Keratinocyte (primary cell): Measurements from ENCODE around the gene KRTAP10-8. TPM values are rescaled to one million over a fixed set of nuclear protein-coding genes. Genes with fewer than 3 reads are reported as not detected.

Experiments
- DNase-seq: peaks from one replicate; pipeline ENCODE4 v3.0.0-alpha.2; 2011; ENCODE audit warnings: low read depth, missing footprints, low spot score
- FAIRE-seq: peaks from 2 replicates; lab custom pipeline; 2011; peaks lifted over from hg19 to GRCh38; lab: Jason Lieb, UNC
- H2AFZ ChIP-seq: 2 replicates; pipeline ENCODE4 v1.6.0; 2012; ENCODE audit warnings: low read length, control low read depth, inconsistent platforms; ENCODE audit not compliant: control insufficient read depth
- H3K27ac ChIP-seq: 2 replicates; pipeline ENCODE4 v1.5.1; 2011; ENCODE audit warnings: low read length; ENCODE audit not compliant: control insufficient read depth, insufficient read depth
- H3K27me3 ChIP-seq: 3 replicates; pipeline ENCODE4 v1.6.0; 2011; ENCODE audit warnings: low read length; ENCODE audit not compliant: control insufficient read depth, insufficient read depth; ENCODE audit errors: extremely low read depth
- H3K36me3 ChIP-seq, 2 experiments: 2 replicates in 1 of 2; 3 replicates in 1 of 2; pipeline ENCODE4 v1.5.1; 2011; ENCODE audit warnings: low read length in 2 of 2, mild to moderate bottlenecking in 1 of 2; ENCODE audit not compliant: control insufficient read depth in 2 of 2, insufficient read depth in 2 of 2; ENCODE audit errors: extremely low read depth in 1 of 2
- H3K4me1 ChIP-seq: 3 replicates; pipeline ENCODE4 v1.5.1; 2011; ENCODE audit warnings: low read length; ENCODE audit not compliant: control insufficient read depth, insufficient read depth; ENCODE audit errors: extremely low read depth
- H3K4me2 ChIP-seq: 3 replicates; pipeline ENCODE4 v1.6.0; 2011; ENCODE audit warnings: low read depth, low read length; ENCODE audit not compliant: control insufficient read depth, insufficient read depth; ENCODE audit errors: extremely low read depth
- H3K4me3 ChIP-seq, 3 experiments: fragments of 200-600 bp in 1 of 3; sonication (generic) in 1 of 3; 2 replicates in 2 of 3; 3 replicates in 1 of 3; pipeline ENCODE4 v1.5.1; 2011 to 2016; ENCODE audit warnings: low read length in 3 of 3, mild to moderate bottlenecking in 3 of 3, control low read depth in 2 of 3, inconsistent platforms in 1 of 3, low read depth in 1 of 3, mixed read lengths in 1 of 3, mixed run types in 1 of 3, moderate library complexity in 1 of 3; ENCODE audit not compliant: control insufficient read depth in 2 of 3, insufficient read depth in 2 of 3; ENCODE audit errors: extremely low read depth in 1 of 3
- H3K79me2 ChIP-seq: 2 replicates; pipeline ENCODE4 v1.6.0; 2012; ENCODE audit warnings: low read length; ENCODE audit not compliant: control insufficient read depth, insufficient read depth
- H3K9ac ChIP-seq: 3 replicates; pipeline ENCODE4 v1.6.0; 2011; ENCODE audit warnings: low read length; ENCODE audit not compliant: control insufficient read depth, insufficient read depth; ENCODE audit errors: extremely low read depth
- H3K9me1 ChIP-seq: 3 replicates; pipeline ENCODE4 v1.6.0; 2011; ENCODE audit warnings: low read length; ENCODE audit not compliant: control insufficient read depth, insufficient read depth; ENCODE audit errors: extremely low read depth
- H3K9me3 ChIP-seq: 2 replicates; pipeline ENCODE4 v1.5.1; 2012; ENCODE audit warnings: low read depth, low read length; ENCODE audit not compliant: control insufficient read depth
- H4K20me1 ChIP-seq: 3 replicates; pipeline ENCODE4 v1.6.0; 2011; ENCODE audit warnings: low read length; ENCODE audit not compliant: control insufficient read depth, insufficient read depth; ENCODE audit errors: extremely low read depth
- EZH2 ChIP-seq: IDR thresholded peaks from one replicate; pipeline ENCODE4 v1.6.1; 2012; ENCODE audit warnings: inconsistent platforms, mild to moderate bottlenecking, low read length, moderate library complexity
- dilution Hi-C: fragments of 300-500 bp; cut with MboI; formaldehyde crosslinking; loops from one replicate; pipeline ENCODE4 v1.7.0; 2020; ENCODE audit warnings: low sequenced_read_pairs; ENCODE audit not compliant: extremely low pct_ligation_motif_present
- polyA plus RNA-seq, 5 experiments: library from polyadenylated mRNA; depleted of rRNA in 3 of 5; stranded (reverse) in 3 of 5; stranded (forward) in 1 of 5; unstranded in 1 of 5; fragments of >200 nt; gene quantifications; 1 replicate in 1 of 5; 2 replicates in 3 of 5; 3 replicates in 1 of 5; pipeline versions ENCODE4 v1.2.1 to v1.2.3, GENCODE V29; 2011 to 2012; ENCODE audit warnings: missing spikeins in 2 of 5, low read depth in 1 of 5, low replicate concordance in 1 of 5
- TF ChIP-seq, protein P1 (sequence below), 3 experiments: IDR thresholded peaks in 1 of 3; conservative IDR thresholded peaks in 1 of 3; optimal IDR thresholded peaks in 1 of 3; 2 replicates in 2 of 3; 3 replicates in 1 of 3; pipeline versions ENCODE3 to v1.5.1; 2011; ENCODE audit warnings: low read length in 3 of 3, mild to moderate bottlenecking in 3 of 3, moderate library complexity in 2 of 3, control low read depth in 1 of 3, inconsistent platforms in 1 of 3; ENCODE audit not compliant: insufficient read depth in 2 of 3; ENCODE audit errors: extremely low read depth in 1 of 3

The KRTAP10-8 gene
- polyA plus RNA-seq, 1 donor (not counting 4 experiments of a cell fraction or from before 2014, with no cell fraction given): not detected

DNA sequence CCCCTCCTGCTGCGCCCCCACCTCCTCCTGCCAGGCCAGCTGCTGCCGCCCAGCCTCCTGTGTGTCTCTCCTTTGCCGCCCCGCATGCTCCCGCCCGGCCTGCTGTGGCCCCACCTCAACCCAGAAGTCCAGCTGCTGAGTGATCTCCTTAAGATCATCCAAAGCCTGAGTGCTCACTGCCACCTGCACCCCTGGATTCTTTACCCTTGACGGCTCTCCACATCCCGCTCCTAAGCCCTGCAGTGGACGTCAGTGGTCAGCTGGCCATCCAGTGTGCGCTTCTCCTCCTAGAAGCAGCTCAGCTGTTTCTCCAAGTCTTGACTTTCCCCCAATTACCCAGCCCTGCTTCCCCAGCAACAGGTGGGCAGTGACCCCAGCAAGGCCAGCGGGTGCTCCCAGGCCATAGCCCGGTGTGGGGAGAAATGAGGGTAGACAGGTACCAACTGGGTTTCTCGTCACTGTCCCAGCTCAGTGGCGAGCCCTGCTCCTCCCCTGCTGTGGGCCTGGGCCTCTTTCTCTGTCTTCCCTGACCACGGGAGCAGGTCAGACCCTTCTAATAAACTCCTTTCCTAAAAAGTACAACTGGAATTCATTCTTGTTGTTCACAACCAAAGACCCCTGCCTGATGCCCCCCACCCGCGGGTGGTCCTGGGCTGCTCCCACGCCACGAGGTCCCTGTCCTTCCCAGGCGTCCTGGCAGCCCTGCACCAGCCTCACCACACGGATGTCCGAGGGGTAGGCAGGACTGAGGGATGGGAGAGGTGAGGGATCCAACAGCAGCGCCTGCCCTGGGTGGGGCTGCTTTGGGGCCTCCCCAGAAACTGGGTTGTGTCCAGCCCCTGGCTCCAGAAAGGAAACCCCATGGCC lies 10.1 kb upstream of the KRTAP10-8 start:
- no peak for FAIRE-seq
- peaks cover 2% of the 10 kb centered on the region for H3K27me3 ChIP-seq
- no peaks in the 10 kb centered on the region for H3K9me1 ChIP-seq
- dilution Hi-C loops: no loop called here
- no peak overlapping the region for H3K27ac ChIP-seq
- H4K20me1 ChIP-seq: no peaks in the 10 kb centered on the region
- no peak for DNase-seq
- no peak overlapping the region for H2AFZ ChIP-seq
- no peaks in the 10 kb centered on the region for H3K36me3 ChIP-seq
- no peak overlapping the region for H3K4me2 ChIP-seq
- no peaks in the 10 kb centered on the region for H3K9me3 ChIP-seq
- no peak overlapping the region for H3K4me3 ChIP-seq
- H3K4me1 ChIP-seq: peaks cover 2% of the 10 kb centered on the region
- no peaks in the 10 kb centered on the region for H3K79me2 ChIP-seq
- TF ChIP-seq, protein P1, sequence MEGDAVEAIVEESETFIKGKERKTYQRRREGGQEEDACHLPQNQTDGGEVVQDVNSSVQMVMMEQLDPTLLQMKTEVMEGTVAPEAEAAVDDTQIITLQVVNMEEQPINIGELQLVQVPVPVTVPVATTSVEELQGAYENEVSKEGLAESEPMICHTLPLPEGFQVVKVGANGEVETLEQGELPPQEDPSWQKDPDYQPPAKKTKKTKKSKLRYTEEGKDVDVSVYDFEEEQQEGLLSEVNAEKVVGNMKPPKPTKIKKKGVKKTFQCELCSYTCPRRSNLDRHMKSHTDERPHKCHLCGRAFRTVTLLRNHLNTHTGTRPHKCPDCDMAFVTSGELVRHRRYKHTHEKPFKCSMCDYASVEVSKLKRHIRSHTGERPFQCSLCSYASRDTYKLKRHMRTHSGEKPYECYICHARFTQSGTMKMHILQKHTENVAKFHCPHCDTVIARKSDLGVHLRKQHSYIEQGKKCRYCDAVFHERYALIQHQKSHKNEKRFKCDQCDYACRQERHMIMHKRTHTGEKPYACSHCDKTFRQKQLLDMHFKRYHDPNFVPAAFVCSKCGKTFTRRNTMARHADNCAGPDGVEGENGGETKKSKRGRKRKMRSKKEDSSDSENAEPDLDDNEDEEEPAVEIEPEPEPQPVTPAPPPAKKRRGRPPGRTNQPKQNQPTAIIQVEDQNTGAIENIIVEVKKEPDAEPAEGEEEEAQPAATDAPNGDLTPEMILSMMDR (optimal IDR thresholded peaks at IDR 0.05 in 1 of 3, IDR thresholded peaks at IDR 0.05 in 1 of 3, conservative IDR thresholded peaks at IDR 0.05 in 1 of 3; ENCODE audit: extremely low read depth in 1 of 3, insufficient read depth in 2 of 3, low read length in 3 of 3): no peak
- no peak for TF ChIP-seq EZH2
- H3K9ac ChIP-seq: no peak overlapping the region

DNA sequence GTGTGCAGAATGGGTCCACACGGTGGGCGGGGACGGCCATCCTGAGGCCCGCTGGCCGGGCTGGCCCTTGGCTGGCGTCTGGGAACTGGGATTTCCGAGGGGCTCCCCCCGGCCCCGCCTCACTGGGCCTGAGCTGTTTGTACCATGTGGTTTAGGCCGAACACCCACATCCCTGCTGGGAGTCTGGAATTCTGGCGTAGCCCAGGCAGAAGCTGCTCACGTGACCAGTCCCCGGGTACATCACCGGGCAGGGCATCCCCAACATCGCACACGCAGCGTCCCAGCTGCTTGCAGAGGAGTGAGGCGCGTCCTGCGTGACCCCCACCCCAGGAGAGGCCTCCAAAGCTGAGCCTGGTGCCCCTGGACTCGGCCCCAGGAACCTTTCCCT lies 9.4 kb upstream of the KRTAP10-8 start:
- H2AFZ ChIP-seq: no peak overlapping the region
- H3K4me3 ChIP-seq: no peak overlapping the region
- no peaks in the 10 kb centered on the region for H3K79me2 ChIP-seq
- no peak overlapping the region for H3K4me2 ChIP-seq
- DNase-seq (no peak), FAIRE-seq (no peak)
- no peak for TF ChIP-seq EZH2
- TF ChIP-seq, protein P1 (optimal IDR thresholded peaks at IDR 0.05 in 1 of 3, IDR thresholded peaks at IDR 0.05 in 1 of 3, conservative IDR thresholded peaks at IDR 0.05 in 1 of 3; ENCODE audit: extremely low read depth in 1 of 3, insufficient read depth in 2 of 3, low read length in 3 of 3): no peak
- H3K9ac ChIP-seq: no peak overlapping the region
- H3K9me1 ChIP-seq: no peaks in the 10 kb centered on the region
- no peak overlapping the region for H3K27ac ChIP-seq
- peaks cover 2% of the 10 kb centered on the region for H3K4me1 ChIP-seq
- dilution Hi-C loops: no loop called here
- H3K9me3 ChIP-seq: no peaks in the 10 kb centered on the region
- peaks cover 2% of the 10 kb centered on the region for H3K27me3 ChIP-seq
- no peaks in the 10 kb centered on the region for H4K20me1 ChIP-seq
- no peaks in the 10 kb centered on the region for H3K36me3 ChIP-seq
